NCI-H2196 treated with DMSO at 0.1 percent for 48 hours (cell line): ENCODE measurements around the gene HMSD.
"Not testable (repeated sequence)": the region's sequence is repeated elsewhere in the genome, so short reads cannot be mapped to it uniquely, and the experiment has no call there.

Experiments
- DNase-seq: peaks from one replicate; lab custom pipeline; 2025; ENCODE audit not compliant: unreplicated experiment; lab: John Stamatoyannopoulos, UW

HMSD gene

GRCh38 chr18:63949068-63949737 is at the start of gene HMSD:
Gene HMSD, plus strand, starts transcription at chr18:63949301. Its CDS starts 4,155 bp downstream, at chr18:63953456.
- DNase-seq, result peak; percentile 80

GRCh38 chr18:63903851-63904570 is 45.1 kb upstream of the HMSD start:
- no peak for DNase-seq

GRCh38 chr18:63904694-63905093 is 44.4 kb upstream of the HMSD start:
- DNase-seq, result no peak

- DNase-seq, result no peak
Measured at GRCh38 chr18:63905361-63905760, 43.7 kb upstream of the HMSD start.

GRCh38 chr18:63906056-63906455 is 43.0 kb upstream of the HMSD start:
- DNase-seq, result no peak

GRCh38 chr18:63907664-63908063 is 41.4 kb upstream of the HMSD start, which contains the start of gene SERPINB10:
Gene SERPINB10, plus strand, starts transcription at chr18:63907958. Its CDS starts 7,553 bp downstream, at chr18:63915511.
- no peak for DNase-seq

- DNase-seq, result no peak
Measured at GRCh38 chr18:63908858-63909257, 40.2 kb upstream of the HMSD start.

- DNase-seq, result no peak
Measured at GRCh38 chr18:63909870-63910269, 39.2 kb upstream of the HMSD start.

GRCh38 chr18:63917817-63918216 is 31.3 kb upstream of the HMSD start:
- DNase-seq, result no peak

- no peak for DNase-seq
Measured at GRCh38 chr18:63922049-63922448, 27.1 kb upstream of the HMSD start.

GRCh38 chr18:63924551-63924950 is 24.6 kb upstream of the HMSD start:
- no peak for DNase-seq

- DNase-seq, result no peak
Measured at GRCh38 chr18:63928331-63928730, 20.8 kb upstream of the HMSD start.

GRCh38 chr18:63929369-63929768 is 19.7 kb upstream of the HMSD start:
- not testable (repeated sequence) for DNase-seq

- no peak for DNase-seq
Measured at GRCh38 chr18:63930773-63931354, 18.2 kb upstream of the HMSD start.

- DNase-seq, result peak; percentile 76
Measured at GRCh38 chr18:63936156-63936931, 12.8 kb upstream of the HMSD start.

- DNase-seq, result no peak
Measured at GRCh38 chr18:63936932-63937393, 12.1 kb upstream of the HMSD start.

GRCh38 chr18:63940008-63940407 is 9.1 kb upstream of the HMSD start:
- no peak for DNase-seq

- not testable (repeated sequence) for DNase-seq
Measured at GRCh38 chr18:63940543-63941050, 8.5 kb upstream of the HMSD start.

- DNase-seq, result no peak
Measured at GRCh38 chr18:63947051-63947790, 1.9 kb upstream of the HMSD start.

GRCh38 chr18:63951302-63951705 is 2.2 kb downstream of the HMSD start:
- no peak for DNase-seq
